Gastrocnemius medialis (tissue), 4 donors: ENCODE measurements around the gene CCDC192. TPM values are rescaled to one million over a fixed set of nuclear protein-coding genes. Genes with fewer than 3 reads are reported as not detected.

Experiments used
- ATAC-seq, 2 donors: fragments of 150-250 bp; one replicate each; pipeline ENCODE4 v1.9.1; 2016
- DNase-seq, 2 donors: peaks; one replicate each; pipeline ENCODE4 v3.0.0-alpha.2; 2019
- H3K27ac ChIP-seq, 4 donors: fragments of 200-600 bp; sonication (generic); 1 replicate in 1 of 4; 2 replicates in 3 of 4; pipeline ENCODE4 v1.5.1; 2016 to 2018; ENCODE audit warnings: mild to moderate bottlenecking in 2 of 4, moderate library complexity in 1 of 4
- H3K27me3 ChIP-seq, 3 donors: fragments of 200-600 bp; sonication (generic) in 2 of 3; 1 replicate in 1 of 3; 2 replicates in 2 of 3; pipeline versions ENCODE4 v1.5.1 to v1.6.0; 2016 to 2019; ENCODE audit warnings: mild to moderate bottlenecking in 1 of 3, moderate library complexity in 1 of 3
- H3K36me3 ChIP-seq, 2 donors: fragments of 200-600 bp; sonication (generic) in 1 of 2; one replicate each; pipeline ENCODE4 v1.5.1; 2017 to 2018
- H3K4me1 ChIP-seq, 2 donors: fragments of 200-600 bp; sonication (generic) in 1 of 2; one replicate each; pipeline ENCODE4 v1.5.1; 2016 to 2017; ENCODE audit warnings: mild to moderate bottlenecking in 2 of 2
- H3K4me3 ChIP-seq, 4 donors: fragments of 200-600 bp; sonication (generic) in 3 of 4; 1 replicate in 1 of 4; 2 replicates in 3 of 4; pipeline ENCODE4 v1.5.1; 2016 to 2019; ENCODE audit warnings: mild to moderate bottlenecking in 2 of 4
- H3K9me3 ChIP-seq, 3 donors: fragments of 200-600 bp; sonication (generic) in 2 of 3; 1 replicate in 1 of 3; 2 replicates in 2 of 3; pipeline ENCODE4 v1.5.1; 2016 to 2019
- POLR2A ChIP-seq, 2 donors: fragments of 450-650 bp; IDR thresholded peaks; one replicate each; pipeline ENCODE4 v1.6.1; 2017; ENCODE audit warnings: antibody characterized with exemption in 2 of 2, mild to moderate bottlenecking in 2 of 2, moderate library complexity in 2 of 2
- in situ Hi-C, 4 donors: fragments of 200-750 bp; cut with MboI; loops; one replicate each; pipeline versions ENCODE4 v1.15.0 to v1.8.0; 2017; ENCODE audit warnings: low sequenced_read_pairs in 4 of 4
- intact Hi-C: fragments of 100-400 bp; cut with DNase I; formaldehyde crosslinking; loops from one replicate; pipeline ENCODE4 v1.15.1; 2023; ENCODE audit warnings: low total_unique reads
- total RNA-seq, 4 donors: library from RNA; depleted of rRNA; stranded (reverse); fragments of >200 nt; gene quantifications; one replicate each; pipeline versions ENCODE4 v1.1.0 to v1.2.3, GENCODE V29; 2016
- TF ChIP-seq, protein P1 (sequence below), 5 experiments: fragments of 450-650 bp in 3 of 5; fragments of 200-600 bp in 2 of 5; sonication (generic) in 2 of 5; IDR thresholded peaks in 4 of 5; conservative IDR thresholded peaks in 1 of 5; 1 replicate in 4 of 5; 2 replicates in 1 of 5; pipeline ENCODE4 v1.5.1; 2016 to 2019; ENCODE audit warnings: antibody characterized with exemption in 5 of 5, mild to moderate bottlenecking in 3 of 5, moderate library complexity in 3 of 5

CCDC192 gene
- total RNA-seq, 4 donors from 2014 or later, result not detected

DNA sequence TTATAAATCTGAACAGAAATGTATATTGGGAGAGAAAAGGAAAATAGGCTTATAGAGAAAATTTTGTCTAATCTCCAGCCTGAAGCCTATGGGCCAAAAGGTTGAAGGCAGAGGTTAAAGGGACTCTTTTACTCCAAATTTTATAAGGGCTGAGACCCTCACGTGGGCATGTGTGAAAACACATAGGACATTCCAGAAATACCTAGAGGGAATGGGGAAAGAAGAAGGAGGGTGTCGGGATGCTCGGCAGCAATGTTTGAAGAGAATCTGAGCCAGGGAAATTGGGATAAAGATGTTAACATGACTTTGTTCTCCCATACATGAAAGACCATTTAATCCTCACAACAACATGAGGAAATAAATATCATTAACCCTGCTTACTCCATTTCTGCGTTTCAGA, 278.3 kb downstream of the CCDC192 start:
- H3K4me3 ChIP-seq, result no peak overlapping the region
- in situ Hi-C loops, result no loop called here
- no peaks in the 10 kb centered on the region for H3K27me3 ChIP-seq
- ATAC-seq (no peak), DNase-seq (no peak)
- H3K4me1 ChIP-seq, result peaks cover 0 to 4% of the 10 kb centered on the region in 2 donors
- H3K27ac ChIP-seq, result no peak overlapping the region
- TF ChIP-seq POLR2A (IDR thresholded peaks at IDR 0.05), result no peak
- TF ChIP-seq, protein P1, sequence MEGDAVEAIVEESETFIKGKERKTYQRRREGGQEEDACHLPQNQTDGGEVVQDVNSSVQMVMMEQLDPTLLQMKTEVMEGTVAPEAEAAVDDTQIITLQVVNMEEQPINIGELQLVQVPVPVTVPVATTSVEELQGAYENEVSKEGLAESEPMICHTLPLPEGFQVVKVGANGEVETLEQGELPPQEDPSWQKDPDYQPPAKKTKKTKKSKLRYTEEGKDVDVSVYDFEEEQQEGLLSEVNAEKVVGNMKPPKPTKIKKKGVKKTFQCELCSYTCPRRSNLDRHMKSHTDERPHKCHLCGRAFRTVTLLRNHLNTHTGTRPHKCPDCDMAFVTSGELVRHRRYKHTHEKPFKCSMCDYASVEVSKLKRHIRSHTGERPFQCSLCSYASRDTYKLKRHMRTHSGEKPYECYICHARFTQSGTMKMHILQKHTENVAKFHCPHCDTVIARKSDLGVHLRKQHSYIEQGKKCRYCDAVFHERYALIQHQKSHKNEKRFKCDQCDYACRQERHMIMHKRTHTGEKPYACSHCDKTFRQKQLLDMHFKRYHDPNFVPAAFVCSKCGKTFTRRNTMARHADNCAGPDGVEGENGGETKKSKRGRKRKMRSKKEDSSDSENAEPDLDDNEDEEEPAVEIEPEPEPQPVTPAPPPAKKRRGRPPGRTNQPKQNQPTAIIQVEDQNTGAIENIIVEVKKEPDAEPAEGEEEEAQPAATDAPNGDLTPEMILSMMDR (IDR thresholded peaks at IDR 0.05 in 4 of 5, conservative IDR thresholded peaks at IDR 0.05 in 1 of 5), result no peak
- intact Hi-C loops, result no loop called here
- no peaks in the 10 kb centered on the region for H3K9me3 ChIP-seq
- H3K36me3 ChIP-seq, result no peaks in the 10 kb centered on the region

DNA sequence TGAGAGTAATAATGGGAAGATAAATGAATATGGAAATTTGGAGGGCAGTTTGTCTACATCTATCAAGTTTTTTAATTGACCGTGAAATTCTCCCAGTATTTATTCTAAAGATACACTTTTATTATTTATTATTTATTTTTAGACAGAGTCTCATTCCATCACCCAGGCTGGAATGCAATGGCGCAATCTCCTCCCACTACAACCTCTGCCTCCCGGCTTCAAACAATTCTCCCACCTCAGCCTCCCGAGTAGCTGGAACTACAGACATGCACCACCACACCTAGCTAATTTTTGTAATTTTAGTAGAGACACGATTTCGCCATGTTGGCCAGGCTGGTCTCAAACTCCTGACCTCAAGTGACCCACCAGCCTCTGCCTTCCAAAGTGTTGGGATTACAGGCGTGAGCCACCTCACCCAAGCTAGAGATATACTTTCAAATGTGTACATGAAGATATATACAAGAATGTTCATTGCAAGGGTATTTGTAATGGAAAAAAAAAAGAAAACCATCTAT, 282.7 kb downstream of the CCDC192 start:
- H3K36me3 ChIP-seq, result no peaks in the 10 kb centered on the region
- H3K4me3 ChIP-seq, result no peak overlapping the region
- DNase-seq (no peak), ATAC-seq (no peak)
- H3K4me1 ChIP-seq, result peaks cover 0 to 4% of the 10 kb centered on the region in 2 donors
- in situ Hi-C loops (no loop called here), intact Hi-C loops (no loop called here)
- no peaks in the 10 kb centered on the region for H3K27me3 ChIP-seq
- H3K9me3 ChIP-seq, result no peaks in the 10 kb centered on the region
- TF ChIP-seq, protein P1 (IDR thresholded peaks at IDR 0.05 in 4 of 5, conservative IDR thresholded peaks at IDR 0.05 in 1 of 5), result no peak
- TF ChIP-seq POLR2A (IDR thresholded peaks at IDR 0.05), result no peak
- no peak overlapping the region for H3K27ac ChIP-seq

DNA sequence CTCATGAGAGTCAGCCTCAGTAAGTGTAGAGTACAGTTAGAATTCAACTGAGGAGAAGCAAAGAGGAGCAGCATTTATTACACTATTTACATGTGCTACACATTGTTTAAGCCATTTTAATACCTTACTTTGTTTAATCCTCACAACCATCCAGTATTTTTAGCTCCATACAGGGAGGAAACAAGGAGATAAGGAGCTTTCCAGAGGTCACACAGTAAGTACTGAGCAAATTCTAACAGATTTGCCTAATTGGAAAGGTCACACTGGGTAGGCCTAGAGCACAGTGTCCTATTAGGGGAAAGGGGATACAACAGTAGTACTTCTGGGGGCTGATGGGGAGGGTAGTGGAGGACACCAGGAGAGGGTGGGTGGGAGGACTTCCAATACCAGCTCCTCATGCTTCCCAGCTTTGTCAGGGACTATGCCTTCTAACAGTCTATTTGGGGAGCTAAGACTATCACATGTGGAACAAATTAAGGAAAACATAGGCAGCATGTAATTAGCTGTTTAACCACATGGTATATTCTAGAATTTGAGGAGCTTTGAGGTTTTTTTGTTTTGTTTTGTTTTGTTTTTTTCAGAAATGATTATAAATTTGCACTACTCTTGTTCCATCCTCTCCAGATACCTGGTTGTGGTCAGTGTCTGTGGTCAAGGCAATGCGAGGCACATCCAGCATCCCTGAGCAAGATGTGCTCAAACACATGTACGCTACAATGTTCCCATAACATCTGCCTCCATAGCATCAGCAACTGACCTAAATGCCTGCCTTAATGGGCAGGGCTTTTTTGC, 284.4 kb downstream of the CCDC192 start:
- TF ChIP-seq, protein P1 (IDR thresholded peaks at IDR 0.05 in 4 of 5, conservative IDR thresholded peaks at IDR 0.05 in 1 of 5), result no peak
- TF ChIP-seq POLR2A (IDR thresholded peaks at IDR 0.05), result no peak
- H3K4me1 ChIP-seq, result no peaks in the 10 kb centered on the region
- H3K27ac ChIP-seq, result no peak overlapping the region
- H3K4me3 ChIP-seq, result no peak overlapping the region
- H3K36me3 ChIP-seq, result no peaks in the 10 kb centered on the region
- DNase-seq (no peak), ATAC-seq (no peak)
- intact Hi-C loops, result no loop called here
- H3K9me3 ChIP-seq, result no peaks in the 10 kb centered on the region
- in situ Hi-C loops, result no loop called here
- no peaks in the 10 kb centered on the region for H3K27me3 ChIP-seq

DNA sequence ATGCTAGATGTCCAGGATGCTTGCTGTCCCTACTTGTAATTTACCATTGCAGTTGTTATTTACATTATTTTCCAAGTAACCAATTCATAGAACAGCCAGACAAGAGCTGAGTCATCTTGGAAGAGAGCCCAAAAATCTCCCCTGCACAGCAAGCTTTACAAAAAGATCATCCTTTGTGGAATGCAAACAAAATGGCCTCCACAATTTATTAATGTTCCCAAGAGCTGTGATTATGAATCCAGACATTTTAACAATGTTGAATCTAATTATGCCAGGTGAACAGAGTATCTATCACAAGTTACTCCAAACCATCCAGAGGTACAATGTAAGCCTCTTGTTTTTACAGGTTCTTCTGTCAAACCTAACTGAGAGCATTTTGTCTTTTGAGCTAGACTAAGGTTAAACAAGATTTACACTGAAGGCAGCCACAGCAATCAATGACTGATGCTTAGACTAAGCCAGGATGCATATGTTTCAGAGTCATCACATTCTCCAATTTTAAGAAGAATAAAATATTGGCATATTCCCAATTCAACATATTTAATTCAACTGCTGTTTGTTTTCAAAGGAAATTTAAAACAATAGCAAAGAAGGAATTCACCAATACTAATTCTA, 285.1 kb downstream of the CCDC192 start:
- Histone ChIP-seq H3K9me3 (no peaks in the 10 kb centered on the region), H3K4me1 (no peaks in the 10 kb centered on the region), H3K4me3 (no peak overlapping the region), H3K36me3 (no peaks in the 10 kb centered on the region), H3K27ac (no peak overlapping the region), H3K27me3 (no peaks in the 10 kb centered on the region)
- intact Hi-C loops, result no loop called here
- DNase-seq (no peak), ATAC-seq (no peak)
- TF ChIP-seq, protein P1 (IDR thresholded peaks at IDR 0.05 in 4 of 5, conservative IDR thresholded peaks at IDR 0.05 in 1 of 5), result no peak
- no peak for TF ChIP-seq POLR2A (IDR thresholded peaks at IDR 0.05)
- in situ Hi-C loops, result no loop called here

Other genes starting within 250 kb of the CCDC192 start
- gene PRRC1, start 185.8 kb upstream of the CCDC192 start, total RNA-seq, result 10 to 100 TPM in 2 of 4 donors, 1 to 10 TPM in 2; 9.7 to 17.8 (median 10.3) TPM
- gene CTXN3, start 54.3 kb upstream of the CCDC192 start, total RNA-seq, result under 1 TPM in 1 of 4 donors, not detected in 3; 0.22 TPM